ENCODE data around the gene CTSF.
"Not testable (repeated sequence)": the region's sequence is repeated elsewhere in the genome, so short reads cannot be mapped to it uniquely, and the experiment has no call there.

The CTSF gene

DNA sequence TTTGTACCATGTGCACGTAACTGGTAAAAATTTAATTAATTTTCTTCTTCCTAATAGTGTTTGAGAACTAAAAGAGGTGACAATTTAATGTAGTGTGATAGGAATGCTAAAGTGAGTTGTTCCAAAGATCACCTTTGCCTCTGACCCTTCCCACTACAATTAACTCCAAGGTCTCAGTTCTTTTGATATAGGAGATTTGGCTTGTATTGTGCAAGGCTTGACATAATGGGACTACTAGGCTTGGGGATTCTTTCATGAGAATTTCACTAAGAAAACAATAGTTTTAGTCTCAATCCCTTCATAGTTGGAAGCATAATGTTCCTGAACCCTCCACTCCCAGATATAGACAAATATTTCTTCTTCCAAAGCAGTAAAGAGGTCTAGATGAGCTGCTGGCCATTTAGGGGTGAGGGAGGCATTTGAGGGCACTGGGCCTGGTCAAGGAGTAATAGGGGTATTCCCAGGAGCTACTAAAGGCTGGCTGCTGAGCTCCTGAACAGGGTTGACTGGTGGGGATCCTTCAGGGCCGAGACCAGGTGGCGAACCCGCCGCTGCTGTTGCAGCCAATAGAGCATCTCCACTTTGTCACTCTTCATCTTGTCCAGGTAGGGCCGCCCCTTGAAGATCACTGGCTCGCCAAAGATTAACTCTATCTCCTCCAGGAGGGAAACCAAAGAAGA lies 21.7 kb upstream of the CTSF start:
- in situ Hi-C loops (cut with MboI; ENCODE audit: low sequenced_read_pairs), result no loop called here

DNA sequence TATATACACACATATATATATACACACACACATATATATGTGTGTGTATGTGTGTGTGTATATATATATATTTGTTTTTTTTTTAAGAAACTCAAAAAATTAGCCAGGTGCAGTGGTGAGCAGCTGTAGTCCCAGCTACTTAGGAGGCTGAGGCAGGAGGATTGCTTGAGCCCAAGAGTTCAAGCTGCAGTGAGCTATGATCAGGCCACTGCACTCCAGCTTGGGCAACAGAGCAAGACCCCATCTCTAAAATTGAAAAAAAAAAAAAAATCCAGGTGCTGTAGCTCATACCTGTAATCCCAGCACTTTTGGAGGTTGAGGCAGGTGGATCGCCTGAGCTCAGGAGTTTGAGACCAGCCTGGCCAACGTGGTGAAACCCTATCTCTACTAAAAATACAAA lies 20.9 kb upstream of the CTSF start:
- in situ Hi-C loops (cut with MboI; ENCODE audit: low sequenced_read_pairs), result not testable (repeated sequence)

DNA sequence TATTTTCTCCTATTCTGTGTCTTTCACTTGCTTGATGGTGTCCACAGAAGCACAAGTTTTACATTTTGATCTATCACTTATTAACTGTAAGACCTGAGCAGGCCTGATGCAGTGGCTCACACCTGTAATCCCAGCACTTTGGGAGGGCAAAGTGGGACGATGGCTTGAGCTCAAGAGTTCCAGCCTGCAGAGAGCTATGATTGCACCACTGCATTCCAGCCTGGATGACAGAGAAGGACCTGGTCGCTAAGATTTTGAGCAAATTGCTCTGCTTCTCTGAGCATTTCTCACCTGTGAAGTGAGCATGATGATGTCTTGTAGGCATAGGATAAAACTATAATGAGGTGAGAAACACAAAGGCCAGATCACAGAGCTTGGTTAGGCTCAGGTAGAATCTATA lies 17.7 kb upstream of the CTSF start:
- in situ Hi-C loops (cut with MboI; ENCODE audit: low sequenced_read_pairs), result no loop called here

DNA sequence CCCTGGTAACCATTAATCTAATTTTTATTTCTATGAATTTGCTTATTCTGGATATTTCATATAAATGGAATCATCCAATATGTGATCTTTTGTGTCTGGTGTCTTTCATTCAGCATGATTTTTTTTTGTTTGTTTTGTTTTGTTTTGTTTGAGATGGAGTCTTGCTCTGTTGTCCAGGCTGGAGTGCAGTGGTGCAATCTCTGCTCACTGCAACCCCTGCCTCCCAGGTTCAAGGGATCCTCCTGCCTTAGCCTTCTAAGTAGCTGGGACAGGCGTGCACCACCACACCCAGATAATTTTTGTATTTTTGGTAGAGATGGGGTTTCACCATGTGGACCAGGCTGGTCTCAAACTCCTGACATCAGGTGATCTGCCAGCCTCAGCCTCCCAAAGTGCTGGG lies 17.0 kb upstream of the CTSF start:
- in situ Hi-C loops (cut with MboI; ENCODE audit: low sequenced_read_pairs), result not testable (repeated sequence)

DNA sequence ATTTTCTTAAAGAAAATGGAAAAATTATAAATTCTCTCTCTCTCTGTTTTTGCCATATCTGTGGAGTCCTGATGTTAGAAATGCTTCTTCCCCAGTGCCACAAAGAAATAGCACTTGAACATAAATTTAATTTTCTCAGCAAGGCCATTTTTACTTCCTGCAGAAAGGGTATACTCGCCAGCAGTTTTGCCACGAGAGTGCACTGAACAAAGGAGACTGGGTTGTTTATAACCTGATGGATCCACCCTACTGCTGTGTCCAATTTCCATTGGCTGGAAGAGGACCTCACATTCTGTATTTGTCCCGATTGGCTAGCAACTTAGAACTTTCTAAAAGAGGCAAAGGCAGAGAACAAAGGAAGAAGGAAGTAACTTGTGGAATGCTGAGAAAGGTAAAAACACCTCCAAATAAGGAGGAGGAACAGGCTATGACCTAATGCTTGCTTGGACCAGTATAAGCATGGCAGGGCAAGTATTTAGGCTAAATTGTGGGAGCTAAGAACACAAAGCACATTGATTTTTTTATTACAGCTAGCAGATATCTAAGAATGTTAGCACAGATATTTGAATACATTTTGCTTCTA lies 14.2 kb upstream of the CTSF start:
- in situ Hi-C loops (cut with MboI; ENCODE audit: low sequenced_read_pairs), result not testable (repeated sequence)

DNA sequence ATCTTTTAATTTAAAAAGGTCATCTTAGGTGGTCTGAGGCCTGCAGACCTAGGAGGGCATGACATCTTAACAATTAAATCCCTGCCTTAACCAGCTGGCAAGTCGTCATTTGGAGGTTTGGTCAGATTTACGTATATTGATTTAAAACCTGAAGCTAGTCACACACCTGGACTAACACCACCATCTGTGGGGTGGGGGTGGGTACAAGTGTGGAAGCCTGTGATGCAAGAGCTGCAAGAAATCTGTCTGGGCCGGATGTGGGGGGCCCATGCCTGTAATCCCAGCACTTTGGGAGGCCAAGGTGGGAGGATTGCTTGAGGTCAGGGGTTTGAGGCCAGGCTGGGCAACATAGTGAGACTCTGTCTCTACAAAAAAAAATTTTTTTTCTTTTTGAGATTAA lies 12.9 kb upstream of the CTSF start:
- in situ Hi-C loops (cut with MboI; ENCODE audit: low sequenced_read_pairs), result no loop called here

DNA sequence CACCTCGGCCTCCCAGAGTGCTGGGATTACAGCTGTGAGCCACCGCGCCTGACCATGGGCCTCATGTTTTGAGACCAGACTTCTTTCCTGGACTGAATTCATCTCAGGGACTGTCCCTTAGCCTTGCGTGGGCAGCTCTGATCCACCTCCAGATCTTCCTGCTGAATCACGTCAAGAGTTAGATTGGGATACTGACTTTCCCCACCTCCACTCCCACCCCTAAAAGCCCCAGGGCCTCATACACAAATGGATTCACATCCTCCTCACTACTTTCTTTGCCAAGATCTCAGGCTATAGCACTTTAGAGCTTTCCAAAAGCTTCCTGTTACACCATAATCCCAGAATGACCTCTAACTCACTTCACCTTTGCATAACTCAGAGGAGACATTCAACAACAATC lies 12.4 kb upstream of the CTSF start:
- in situ Hi-C loops (cut with MboI; ENCODE audit: low sequenced_read_pairs), result no loop called here

DNA sequence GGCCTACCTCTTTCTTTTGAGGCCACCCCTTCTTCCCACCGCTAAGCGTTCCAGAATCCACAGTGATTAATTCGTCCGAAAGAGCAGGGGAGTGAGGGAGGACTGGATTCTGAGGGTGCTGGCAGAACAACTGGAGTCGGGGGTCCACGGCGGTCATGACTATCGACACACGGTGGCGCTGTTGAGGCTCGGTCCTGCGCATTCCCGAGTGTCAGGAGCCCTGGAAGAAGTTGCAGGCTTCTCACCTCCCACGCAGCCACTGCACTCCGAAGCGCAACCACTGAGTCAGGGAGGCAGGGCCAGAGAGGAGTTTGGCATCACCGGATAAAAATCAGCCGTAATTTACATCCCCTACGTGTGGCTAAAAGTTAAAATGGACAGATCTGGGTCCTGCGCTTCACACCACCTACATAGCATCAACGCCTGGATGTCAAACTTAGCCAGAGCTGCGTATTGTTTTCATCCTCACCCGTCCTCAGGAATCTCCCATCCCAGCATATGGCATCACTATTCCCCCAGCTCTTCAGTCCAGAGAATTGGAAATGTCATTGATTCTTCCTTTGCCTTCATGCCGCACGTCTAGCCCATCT lies 10.7 kb upstream of the CTSF start:
- in situ Hi-C loops (cut with MboI; ENCODE audit: low sequenced_read_pairs), result no loop called here

DNA sequence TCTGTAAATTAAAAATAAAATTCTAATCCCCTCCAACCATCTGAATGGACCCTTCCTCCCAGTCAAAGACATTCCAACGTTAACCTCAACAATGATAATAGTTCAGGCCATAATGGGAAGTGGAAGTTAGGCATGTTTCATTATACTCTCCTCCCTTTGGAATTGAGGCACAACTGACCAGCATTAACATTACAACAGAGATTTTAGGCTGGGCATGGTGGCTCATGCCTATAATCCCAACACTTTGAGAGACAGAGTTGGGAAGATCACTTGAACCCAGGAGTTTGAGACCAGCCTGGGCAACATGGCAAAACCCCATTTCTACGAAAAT lies 2.4 kb upstream of the CTSF start:
- in situ Hi-C loops (cut with MboI; ENCODE audit: low sequenced_read_pairs), result no loop called here

DNA sequence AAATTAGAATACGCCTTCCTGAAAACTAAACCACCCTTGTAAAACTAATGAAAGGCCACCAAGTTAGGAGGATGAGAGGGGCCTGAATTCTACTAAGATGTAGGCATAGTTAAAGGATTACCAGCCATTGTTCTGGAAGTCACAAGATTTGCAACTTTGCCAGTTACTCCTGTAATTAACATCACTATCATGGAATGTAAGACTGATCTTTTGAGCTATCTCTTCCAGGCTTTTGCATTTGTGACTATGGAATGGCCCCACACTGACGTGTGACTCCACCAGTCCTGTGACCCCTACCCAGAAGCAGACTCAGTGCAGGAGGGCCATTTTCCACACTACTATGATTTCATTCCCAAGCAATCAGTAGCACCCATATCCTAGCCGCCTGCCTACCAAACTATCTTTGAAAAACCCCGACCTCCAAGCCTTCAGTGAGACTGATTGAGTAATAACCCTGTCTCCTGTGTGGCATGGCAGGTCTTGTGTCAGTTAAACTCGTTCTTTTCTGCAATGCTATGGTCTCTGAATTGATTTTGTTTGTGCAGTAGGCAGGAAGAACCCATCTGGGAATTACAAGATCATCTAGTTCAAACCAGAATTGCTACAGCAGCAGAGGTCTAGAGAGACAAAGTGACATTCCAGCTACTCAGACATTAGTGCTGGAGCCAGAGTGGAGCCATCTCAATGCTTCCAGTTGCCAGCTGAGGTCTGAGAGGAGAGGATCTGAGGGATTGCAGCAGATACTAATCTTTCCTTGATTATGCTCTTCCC lies 1.9 kb upstream of the CTSF start:
- in situ Hi-C loops (cut with MboI; ENCODE audit: low sequenced_read_pairs), result no loop called here

DNA sequence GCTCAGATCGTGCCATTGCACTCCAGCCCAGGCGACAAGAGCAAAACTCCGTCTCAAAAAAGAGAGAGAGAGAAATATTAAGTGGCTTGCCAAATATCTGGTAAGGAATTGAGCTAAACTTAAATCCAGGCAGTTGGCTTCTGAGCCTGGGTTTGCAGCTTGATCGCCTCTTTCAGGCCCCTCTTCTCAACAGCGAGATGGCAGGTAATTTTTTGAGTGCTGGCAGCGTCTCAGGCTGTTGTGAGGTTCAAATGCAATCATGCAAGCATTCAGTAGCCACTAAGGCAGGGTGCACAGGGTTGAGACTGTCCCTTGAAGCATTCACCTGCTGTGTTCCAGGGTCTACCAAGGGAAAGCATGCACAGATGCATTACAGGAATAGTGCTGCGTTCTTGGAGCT lies 670 bp upstream of the CTSF start:
- in situ Hi-C loops (cut with MboI; ENCODE audit: low sequenced_read_pairs), result no loop called here

DNA sequence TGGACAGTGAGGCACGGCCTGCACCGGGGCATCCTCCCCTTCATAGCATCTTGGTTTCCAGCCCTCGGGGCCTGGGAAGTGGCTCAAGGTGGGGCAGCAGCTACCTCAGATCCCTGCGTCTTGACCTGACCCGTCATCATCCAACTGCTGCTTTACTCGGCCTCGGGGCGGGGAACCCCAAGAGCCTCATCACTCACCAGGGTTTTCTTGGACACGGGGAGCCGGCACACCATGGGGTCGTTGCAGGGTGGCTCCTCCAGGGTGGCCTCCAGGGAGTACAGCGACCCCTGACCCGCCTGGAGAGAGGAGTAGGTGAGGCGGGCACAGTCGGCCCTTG lies 651 bp downstream of the CTSF start:
- in situ Hi-C loops (cut with MboI; ENCODE audit: low sequenced_read_pairs), result no loop called here

DNA sequence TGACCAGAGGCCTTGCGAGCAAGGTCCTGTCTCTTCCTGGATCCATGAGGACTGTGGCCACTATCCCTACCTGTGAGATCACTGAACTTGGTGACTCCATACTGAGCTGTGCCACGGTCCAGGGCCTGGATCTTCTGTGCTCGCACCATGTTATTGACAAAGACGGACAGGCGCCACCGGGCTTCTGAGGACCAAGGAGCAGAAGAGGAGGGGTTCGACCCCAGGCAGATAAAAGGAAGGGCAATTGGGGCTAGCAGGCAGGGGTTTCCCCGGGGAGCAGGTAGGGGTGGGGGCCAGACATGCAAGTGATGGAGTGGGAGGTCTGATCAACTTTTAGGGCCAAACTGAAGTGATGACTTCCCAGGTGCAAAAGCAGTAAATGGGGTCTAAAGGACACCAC lies 2.2 kb downstream of the CTSF start:
- in situ Hi-C loops (cut with MboI; ENCODE audit: low sequenced_read_pairs), result no loop called here

DNA sequence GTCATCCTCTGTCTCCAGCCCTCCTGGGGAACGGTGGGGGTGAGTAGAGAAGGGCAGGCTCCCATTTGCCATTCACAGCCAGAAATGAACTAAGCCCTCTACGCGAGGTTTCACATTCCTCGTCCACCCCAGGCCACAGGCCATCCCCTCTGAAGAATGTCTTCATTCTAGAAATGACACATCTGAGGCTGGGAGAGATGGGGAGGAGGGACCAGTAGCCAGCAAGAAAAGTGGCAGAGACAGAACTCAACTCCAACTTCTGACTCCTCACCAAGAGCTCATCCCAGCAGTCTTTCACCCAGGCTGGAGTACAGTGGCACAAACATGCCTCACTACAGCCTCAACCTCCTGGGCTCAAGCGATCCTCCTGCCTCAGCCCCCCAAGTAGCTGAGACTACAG lies 3.4 kb downstream of the CTSF start:
- in situ Hi-C loops (cut with MboI; ENCODE audit: low sequenced_read_pairs), result no loop called here

DNA sequence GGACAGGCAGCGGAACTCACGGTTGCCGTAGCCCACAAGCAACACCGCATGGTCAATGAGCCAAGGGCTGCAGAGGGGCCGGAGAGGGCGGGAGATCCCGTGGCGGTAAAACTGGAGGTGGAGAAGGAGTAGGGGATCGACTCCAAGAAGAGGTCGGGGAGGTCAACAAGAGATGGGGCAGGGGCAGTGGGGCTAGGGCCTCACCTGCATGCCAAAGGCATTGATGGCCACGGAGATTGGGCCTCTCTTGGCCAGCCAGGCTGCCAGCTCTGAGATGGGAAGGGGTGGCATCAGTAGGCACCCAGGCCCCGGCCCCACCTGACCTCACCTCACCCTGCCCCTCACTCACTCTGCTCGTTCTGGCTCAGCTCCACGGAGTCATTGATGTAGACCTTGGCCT lies 3.9 kb downstream of the CTSF start:
- in situ Hi-C loops (cut with MboI; ENCODE audit: low sequenced_read_pairs), result no loop called here

DNA sequence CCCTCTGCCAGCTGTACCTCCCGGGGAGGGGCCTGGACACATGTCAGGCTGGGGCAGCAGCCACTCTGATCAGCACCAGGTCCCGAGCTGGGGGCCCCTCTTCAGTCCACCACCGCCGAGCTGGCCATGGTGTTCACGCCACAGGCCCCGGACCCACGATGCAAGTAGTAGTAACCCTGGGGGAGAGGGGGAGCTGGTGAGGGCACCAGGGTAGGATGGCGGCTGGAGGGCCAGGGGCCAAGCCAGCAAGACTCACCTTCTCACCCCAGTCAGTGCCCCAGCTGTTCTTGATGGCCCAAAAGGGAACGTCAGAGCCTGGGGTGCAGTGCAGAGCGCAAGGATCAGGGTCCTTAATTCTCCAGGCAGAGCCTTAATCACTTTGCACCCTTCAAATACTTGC lies 4.6 kb downstream of the CTSF start:
- in situ Hi-C loops (cut with MboI; ENCODE audit: low sequenced_read_pairs), result no loop called here

DNA sequence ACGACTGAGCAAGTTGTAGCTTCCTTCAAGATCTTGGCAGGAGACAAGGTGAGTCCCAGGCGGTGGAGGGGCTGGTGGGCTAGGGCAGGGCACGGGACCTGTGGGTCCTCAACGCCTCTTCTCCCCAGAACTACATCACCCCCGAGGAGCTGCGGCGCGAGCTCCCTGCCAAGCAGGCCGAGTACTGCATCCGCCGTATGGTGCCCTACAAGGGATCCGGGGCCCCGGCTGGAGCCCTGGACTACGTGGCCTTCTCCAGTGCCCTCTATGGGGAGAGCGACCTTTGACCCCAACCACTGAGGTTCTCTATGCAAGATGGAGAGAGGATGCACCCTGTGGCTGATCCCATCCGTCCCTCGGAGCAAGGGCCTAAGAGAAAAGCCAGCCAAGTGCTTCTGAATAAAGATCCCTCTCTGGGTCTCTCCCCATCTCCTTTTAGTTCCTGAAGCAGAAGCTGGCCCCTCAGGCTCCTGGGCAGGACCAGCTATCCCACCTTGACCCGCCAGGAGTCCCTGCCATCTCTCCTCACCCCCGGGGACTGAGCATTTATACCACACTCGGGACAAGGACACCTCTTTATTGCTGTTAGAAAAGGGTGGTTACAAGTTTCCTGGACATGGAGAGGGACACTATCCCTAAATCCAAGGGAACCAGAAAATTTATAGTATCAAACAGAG lies 5.4 kb downstream of the CTSF start:
- in situ Hi-C loops (cut with MboI; ENCODE audit: low sequenced_read_pairs), result no loop called here

DNA sequence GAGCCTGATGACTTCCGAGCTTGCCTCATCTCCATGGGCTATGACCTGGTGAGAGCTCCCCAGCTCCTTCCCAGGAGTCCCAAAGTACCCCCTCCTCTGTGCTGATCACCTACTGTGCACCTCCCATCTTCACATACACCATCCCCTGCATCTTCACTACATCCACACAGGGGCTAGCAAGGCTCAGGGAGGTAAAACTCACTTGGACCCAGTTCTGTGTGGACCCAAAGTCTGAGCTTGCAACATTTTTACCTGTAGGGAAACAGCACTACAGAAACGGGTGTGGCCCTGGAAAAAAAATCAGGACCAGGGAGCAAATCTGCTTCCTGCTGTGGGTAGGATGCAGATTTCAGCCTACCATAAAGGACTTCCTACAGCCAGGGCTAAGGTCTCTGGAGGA lies 6.1 kb downstream of the CTSF start:
- in situ Hi-C loops (cut with MboI; ENCODE audit: low sequenced_read_pairs), result no loop called here

DNA sequence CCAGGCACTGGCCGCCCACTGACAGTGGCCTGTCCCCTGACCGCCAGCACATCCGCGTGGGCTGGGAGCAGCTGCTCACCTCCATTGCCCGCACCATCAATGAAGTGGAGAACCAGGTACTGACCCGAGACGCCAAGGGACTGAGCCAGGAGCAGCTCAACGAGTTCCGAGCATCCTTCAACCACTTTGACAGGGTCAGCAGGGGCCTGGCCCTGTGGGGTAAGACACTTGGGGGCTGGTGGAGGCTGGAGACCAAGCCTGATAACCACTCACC lies 6.5 kb downstream of the CTSF start:
- in situ Hi-C loops (cut with MboI; ENCODE audit: low sequenced_read_pairs), result no loop called here

DNA sequence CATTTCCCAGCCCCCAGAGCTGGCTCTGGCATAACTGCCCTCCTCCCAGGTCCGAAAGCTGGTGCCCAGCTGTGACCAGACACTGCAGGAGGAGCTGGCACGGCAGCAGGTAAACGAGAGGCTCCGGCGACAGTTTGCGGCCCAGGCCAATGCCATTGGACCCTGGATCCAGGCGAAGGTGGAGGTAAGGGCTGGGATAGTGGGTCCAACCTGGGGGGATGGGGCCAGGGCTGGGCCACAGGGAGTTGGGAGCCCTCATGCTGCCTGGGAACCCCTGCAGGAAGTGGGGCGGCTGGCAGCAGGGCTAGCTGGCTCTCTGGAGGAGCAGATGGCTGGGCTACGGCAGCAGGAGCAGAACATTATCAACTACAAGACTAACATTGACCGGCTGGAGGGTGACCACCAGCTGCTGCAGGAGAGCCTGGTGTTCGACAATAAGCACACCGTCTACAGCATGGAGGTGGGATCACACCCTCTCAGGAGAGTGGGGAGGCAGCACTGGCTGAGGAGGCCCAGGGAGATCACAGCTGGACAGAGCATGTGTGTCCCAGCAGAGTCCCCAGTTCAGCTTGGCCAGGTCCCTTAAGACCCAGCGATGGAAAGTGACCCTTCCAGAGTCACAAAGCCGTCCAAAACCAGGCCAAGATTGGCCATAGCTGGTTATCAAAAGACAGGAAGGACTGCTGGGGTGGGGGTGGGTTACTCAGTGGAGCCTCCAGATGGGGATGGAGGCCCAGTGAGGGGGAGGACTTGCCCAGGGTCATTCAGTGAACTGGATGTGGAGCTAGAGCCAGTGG lies 7.0 kb downstream of the CTSF start:
- in situ Hi-C loops (cut with MboI; ENCODE audit: low sequenced_read_pairs), result no loop called here
